ENCODE measurements around the gene DGKB. TPM values are rescaled to one million over a fixed set of nuclear protein-coding genes. Genes with fewer than 3 reads are reported as not detected.

DGKB gene
- total RNA-seq, 2 donors from 2014 or later = 0.52 TPM; not detected in 1

DNA sequence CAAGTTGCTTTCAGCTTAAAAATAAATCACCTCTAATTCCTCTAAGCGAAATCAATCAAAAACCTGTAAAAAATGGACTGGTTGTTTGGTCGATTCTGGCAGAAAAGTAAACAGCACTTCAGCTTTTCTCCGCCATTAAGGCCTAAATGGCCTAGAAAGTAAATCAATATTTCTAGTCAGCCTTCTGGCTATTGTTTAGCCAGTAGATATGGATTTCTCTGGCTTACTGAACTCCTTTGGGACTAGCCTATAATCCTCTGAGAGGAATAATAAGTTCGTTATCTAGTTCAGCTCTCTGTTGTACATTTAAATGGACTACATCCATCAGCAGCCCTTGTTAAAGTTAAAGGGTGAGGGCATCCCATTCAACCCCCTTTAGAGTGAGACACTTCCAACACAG lies 513.0 kb downstream of the DGKB start:
- H3K4me3 ChIP-seq = no peak overlapping the region
- H3K9me3 ChIP-seq = no peaks in the 10 kb centered on the region
- intact Hi-C loops (cut with DNase I) = no loop called here
- ATAC-seq (peak; percentile 75), DNase-seq (no peak)
- TF ChIP-seq POLR2A (IDR thresholded peaks at IDR 0.05) = no peak
- TF ChIP-seq, protein P1, sequence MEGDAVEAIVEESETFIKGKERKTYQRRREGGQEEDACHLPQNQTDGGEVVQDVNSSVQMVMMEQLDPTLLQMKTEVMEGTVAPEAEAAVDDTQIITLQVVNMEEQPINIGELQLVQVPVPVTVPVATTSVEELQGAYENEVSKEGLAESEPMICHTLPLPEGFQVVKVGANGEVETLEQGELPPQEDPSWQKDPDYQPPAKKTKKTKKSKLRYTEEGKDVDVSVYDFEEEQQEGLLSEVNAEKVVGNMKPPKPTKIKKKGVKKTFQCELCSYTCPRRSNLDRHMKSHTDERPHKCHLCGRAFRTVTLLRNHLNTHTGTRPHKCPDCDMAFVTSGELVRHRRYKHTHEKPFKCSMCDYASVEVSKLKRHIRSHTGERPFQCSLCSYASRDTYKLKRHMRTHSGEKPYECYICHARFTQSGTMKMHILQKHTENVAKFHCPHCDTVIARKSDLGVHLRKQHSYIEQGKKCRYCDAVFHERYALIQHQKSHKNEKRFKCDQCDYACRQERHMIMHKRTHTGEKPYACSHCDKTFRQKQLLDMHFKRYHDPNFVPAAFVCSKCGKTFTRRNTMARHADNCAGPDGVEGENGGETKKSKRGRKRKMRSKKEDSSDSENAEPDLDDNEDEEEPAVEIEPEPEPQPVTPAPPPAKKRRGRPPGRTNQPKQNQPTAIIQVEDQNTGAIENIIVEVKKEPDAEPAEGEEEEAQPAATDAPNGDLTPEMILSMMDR (IDR thresholded peaks at IDR 0.05) = no peak
- H3K27ac ChIP-seq = peak overlapping the region in 1 of 4 donors; percentile 3
- no peaks in the 10 kb centered on the region for H3K36me3 ChIP-seq (replicated peaks in 1 of 2; ENCODE audit: insufficient read depth in 1 of 2, low read depth in 2 of 2)
- WGBS, 2 donors = 8 to 11% methylated on average over 4 of the region's 4 CpGs
- H3K4me1 ChIP-seq = peaks cover 14% of the 10 kb centered on the region
- H3K27me3 ChIP-seq = no peaks in the 10 kb centered on the region

DNA sequence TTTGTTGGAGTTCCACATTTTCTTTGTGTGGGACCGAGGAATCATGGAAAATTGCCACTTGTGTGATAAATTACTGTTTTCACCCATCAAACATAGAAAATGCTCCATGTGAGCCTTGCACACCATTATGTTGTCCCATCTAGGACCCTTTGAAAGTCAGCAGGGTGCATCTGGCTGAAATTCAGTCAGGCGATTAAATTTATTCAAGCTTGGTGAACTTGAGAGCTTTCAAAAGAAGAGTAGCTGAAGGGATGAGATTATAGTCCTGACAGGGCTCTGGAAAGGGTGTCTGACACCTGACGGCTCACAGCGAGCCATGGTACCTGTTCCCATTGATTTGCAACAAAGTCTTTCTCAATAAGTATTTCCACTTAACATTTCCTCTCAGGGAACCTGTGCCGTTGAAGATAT lies 513.4 kb downstream of the DGKB start:
- H3K27me3 ChIP-seq = no peaks in the 10 kb centered on the region
- peak overlapping the region in 1 of 4 donors; percentile 3 for H3K27ac ChIP-seq
- peaks cover 14% of the 10 kb centered on the region for H3K4me1 ChIP-seq
- ATAC-seq (peak; percentile 15), DNase-seq (no peak)
- H3K36me3 ChIP-seq (replicated peaks in 1 of 2; ENCODE audit: insufficient read depth in 1 of 2, low read depth in 2 of 2) = no peaks in the 10 kb centered on the region
- TF ChIP-seq, protein P1 (IDR thresholded peaks at IDR 0.05) = no peak
- TF ChIP-seq POLR2A (IDR thresholded peaks at IDR 0.05) = no peak
- no peak overlapping the region for H3K4me3 ChIP-seq
- H3K9me3 ChIP-seq = no peaks in the 10 kb centered on the region
- WGBS, 2 donors = 42 to 44% methylated on average over 5 of the region's 5 CpGs
- intact Hi-C loops (cut with DNase I) = no loop called here

GRCh38 chr7:14385074-14385473 lies 517.5 kb downstream of the DGKB start:
- ATAC-seq (no peak), DNase-seq (no peak)
- H3K4me1 ChIP-seq = peaks cover 19% of the 10 kb centered on the region
- no peaks in the 10 kb centered on the region for H3K27me3 ChIP-seq
- no peaks in the 10 kb centered on the region for H3K9me3 ChIP-seq
- no peak overlapping the region for H3K4me3 ChIP-seq
- H3K27ac ChIP-seq = no peak overlapping the region
- 58 to 77% methylated on average over 3 of the region's 3 CpGs for WGBS, 2 donors
- no peaks in the 10 kb centered on the region for H3K36me3 ChIP-seq (replicated peaks in 1 of 2; ENCODE audit: insufficient read depth in 1 of 2, low read depth in 2 of 2)
- TF ChIP-seq, protein P1 (IDR thresholded peaks at IDR 0.05) = no peak
- no peak for TF ChIP-seq POLR2A (IDR thresholded peaks at IDR 0.05)
- intact Hi-C loops (cut with DNase I) = no loop called here

- TF ChIP-seq, protein P1 (IDR thresholded peaks at IDR 0.05) = no peak
- TF ChIP-seq POLR2A (IDR thresholded peaks at IDR 0.05) = no peak
- intact Hi-C loops (cut with DNase I) = no loop called here
- Histone ChIP-seq H3K4me1 (peaks cover 6% of the 10 kb centered on the region), H3K9me3 (no peaks in the 10 kb centered on the region), H3K27me3 (no peaks in the 10 kb centered on the region), H3K36me3 (replicated peaks in 1 of 2; ENCODE audit: insufficient read depth in 1 of 2, low read depth in 2 of 2) (no peaks in the 10 kb centered on the region), H3K27ac (no peak overlapping the region), H3K4me3 (no peak overlapping the region)
- 42 to 45% methylated on average over 3 of the region's 3 CpGs for WGBS, 2 donors
- no peak for ATAC-seq
- no peak for DNase-seq
Measured at GRCh38 chr7:14381936-14382335, 520.6 kb downstream of the DGKB start.

DNA sequence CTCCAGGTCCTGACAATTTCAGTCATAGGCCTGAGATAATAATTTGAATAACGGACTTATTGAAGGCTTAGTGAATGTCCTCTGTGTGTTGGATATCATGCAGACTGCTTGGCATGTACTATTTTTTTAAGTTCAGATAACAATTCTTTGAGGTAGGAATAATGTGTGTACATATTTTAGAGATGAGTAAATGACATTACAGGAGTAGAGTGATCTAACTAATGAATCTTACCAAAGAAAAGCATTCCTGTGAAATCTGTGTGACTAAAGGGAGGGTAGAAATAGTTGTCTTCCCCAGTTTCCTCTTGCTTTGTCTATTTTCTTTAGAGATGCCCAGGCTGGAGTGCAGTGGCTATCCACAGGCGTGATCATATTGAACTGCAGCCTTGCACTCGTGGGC lies 521.2 kb downstream of the DGKB start:
- intact Hi-C loops (cut with DNase I) = no loop called here
- TF ChIP-seq, protein P1 (IDR thresholded peaks at IDR 0.05) = no peak
- TF ChIP-seq POLR2A (IDR thresholded peaks at IDR 0.05) = no peak
- no peaks in the 10 kb centered on the region for H3K36me3 ChIP-seq (replicated peaks in 1 of 2; ENCODE audit: insufficient read depth in 1 of 2, low read depth in 2 of 2)
- DNase-seq (no peak), ATAC-seq (no peak)
- no peak overlapping the region for H3K27ac ChIP-seq
- WGBS, 2 donors = 81 to 85% methylated on average over 3 of the region's 3 CpGs
- no peak overlapping the region for H3K4me3 ChIP-seq
- no peaks in the 10 kb centered on the region for H3K9me3 ChIP-seq
- peaks cover 6% of the 10 kb centered on the region for H3K4me1 ChIP-seq
- H3K27me3 ChIP-seq = no peaks in the 10 kb centered on the region

Data from body of pancreas (tissue), 4 donors.